NCI-H2107 treated with DMSO at 0.1 percent for 48 hours (cell line): Measurements from ENCODE around the gene OSGIN1.
"Not testable (repeated sequence)": the region's sequence is repeated elsewhere in the genome, so short reads cannot be mapped to it uniquely, and the experiment has no call there.

Experiments used
- DNase-seq: peaks from one replicate; lab custom pipeline; 2025; ENCODE audit not compliant: unreplicated experiment; lab: John Stamatoyannopoulos, UW

OSGIN1 gene

GRCh38 chr16:83940119-83940518, 12.9 kb upstream of the OSGIN1 start:
- DNase-seq: no peak

GRCh38 chr16:83940630-83941378, 12.2 kb upstream of the OSGIN1 start:
- peak; percentile 70 for DNase-seq

- not testable (repeated sequence) for DNase-seq
Observed at GRCh38 chr16:83941546-83941945, 11.5 kb upstream of the OSGIN1 start.

GRCh38 chr16:83942074-83942473, 11.0 kb upstream of the OSGIN1 start:
- DNase-seq: no peak

- no peak for DNase-seq
Observed at GRCh38 chr16:83942815-83943515, 10.1 kb upstream of the OSGIN1 start.

- DNase-seq: no peak
Observed at GRCh38 chr16:83943516-83944050, 9.5 kb upstream of the OSGIN1 start.

GRCh38 chr16:83945587-83945986, 7.5 kb upstream of the OSGIN1 start:
- DNase-seq: no peak

- DNase-seq: no peak
Observed at GRCh38 chr16:83946154-83946780, 6.8 kb upstream of the OSGIN1 start.

- DNase-seq: no peak
Observed at GRCh38 chr16:83946781-83947566, 6.1 kb upstream of the OSGIN1 start.

GRCh38 chr16:83947642-83948234, 5.3 kb upstream of the OSGIN1 start:
- no peak for DNase-seq

- DNase-seq: no peak
Observed at GRCh38 chr16:83948914-83949723, 3.9 kb upstream of the OSGIN1 start.

- DNase-seq: no peak
Observed at GRCh38 chr16:83949724-83950001, 3.4 kb upstream of the OSGIN1 start.

- not testable (repeated sequence) for DNase-seq
Observed at GRCh38 chr16:83950862-83951399, 2.1 kb upstream of the OSGIN1 start.

- no peak for DNase-seq
Observed at GRCh38 chr16:83951544-83951943, 1.5 kb upstream of the OSGIN1 start.

GRCh38 chr16:83952587-83952939, 477 bp upstream of the OSGIN1 start:
- DNase-seq: no peak

- peak; percentile 37 for DNase-seq
Observed at GRCh38 chr16:83953796-83954576, 946 bp downstream of the OSGIN1 start.

- no peak for DNase-seq
Observed at GRCh38 chr16:83954577-83955016, 1.6 kb downstream of the OSGIN1 start.

GRCh38 chr16:83955218-83956130, 2.4 kb downstream of the OSGIN1 start:
- DNase-seq: no peak
